GM12864 (cell line): ENCODE measurements around the gene ETV6.

ENCODE experiments used
- DNase-seq: peaks from one replicate; pipeline ENCODE4 v3.0.0-alpha.2; 2011; ENCODE audit warnings: low read depth
- H3K4me3 ChIP-seq: 2 replicates; pipeline ENCODE4 v1.5.1; 2011; ENCODE audit warnings: mild to moderate bottlenecking, low read depth, low read length, control low read depth
- CTCF ChIP-seq: IDR thresholded peaks from 2 replicates; pipeline ENCODE4 v1.5.1; 2011; ENCODE audit warnings: low read depth, mild to moderate bottlenecking, moderate library complexity, low read length, control low read depth, inconsistent platforms; ENCODE audit errors: missing control alignments

ETV6 gene

GRCh38 chr12:11711651-11712327 lies 62.3 kb downstream of the ETV6 start:
- DNase-seq = no peak
- no peak for TF ChIP-seq CTCF
- no peak overlapping the region for H3K4me3 ChIP-seq

GRCh38 chr12:11712491-11712890 lies 63.0 kb downstream of the ETV6 start:
- DNase-seq = no peak
- H3K4me3 ChIP-seq = no peak overlapping the region
- TF ChIP-seq CTCF = no peak

GRCh38 chr12:11713202-11713601 lies 63.7 kb downstream of the ETV6 start:
- DNase-seq = no peak
- TF ChIP-seq CTCF = no peak
- no peak overlapping the region for H3K4me3 ChIP-seq

- no peak for DNase-seq
- no peak for TF ChIP-seq CTCF
- no peak overlapping the region for H3K4me3 ChIP-seq
These were observed 65.2 kb downstream of the ETV6 start for GRCh38 chr12:11714626-11715025.

- no peak for DNase-seq
- no peak for TF ChIP-seq CTCF
- no peak overlapping the region for H3K4me3 ChIP-seq
These were observed 66.1 kb downstream of the ETV6 start for GRCh38 chr12:11715621-11716020.

GRCh38 chr12:11716794-11717518 lies 67.5 kb downstream of the ETV6 start:
- H3K4me3 ChIP-seq = no peak overlapping the region
- no peak for TF ChIP-seq CTCF
- DNase-seq = no peak
